H9 (cell line): ENCODE results near the gene REG3G. TPM values are rescaled to one million over a fixed set of nuclear protein-coding genes. Genes with fewer than 3 reads are reported as not detected.
A peak's percentile ranks its signal among the peaks of the same experiment; 100 is the strongest.

Experiments
- DNase-seq: peaks from one replicate; pipeline ENCODE4 v3.0.0-alpha.2; 2017
- H2AFZ ChIP-seq: one replicate; pipeline ENCODE4 v1.6.1; 2013; ENCODE audit warnings: mild to moderate bottlenecking, low read length, control low read depth, moderate library complexity
- H2AK5ac ChIP-seq: 2 replicates; pipeline ENCODE4 v1.6.1; 2013; ENCODE audit warnings: low read length, control low read depth, mixed read lengths; ENCODE audit not compliant: insufficient read length
- H2BK120ac ChIP-seq: one replicate; pipeline ENCODE4 v1.6.1; 2013; ENCODE audit warnings: low read depth, mild to moderate bottlenecking, low read length, control low read depth, inconsistent platforms; ENCODE audit not compliant: poor library complexity, severe bottlenecking
- H2BK12ac ChIP-seq: 2 replicates; pipeline ENCODE4 v1.6.1; 2013; ENCODE audit warnings: low read length, control low read depth, mixed read lengths, low read depth; ENCODE audit not compliant: insufficient read length
- H2BK15ac ChIP-seq: 2 replicates; pipeline ENCODE4 v1.6.1; 2013; ENCODE audit warnings: low read depth, low read length, control low read depth
- H2BK20ac ChIP-seq: one replicate; pipeline ENCODE4 v1.6.1; 2013; ENCODE audit warnings: low read depth, mild to moderate bottlenecking, low read length, control low read depth, inconsistent platforms; ENCODE audit not compliant: poor library complexity, severe bottlenecking
- H2BK5ac ChIP-seq: 2 replicates; pipeline ENCODE4 v1.6.1; 2013; ENCODE audit warnings: low read length, control low read depth, mixed read lengths; ENCODE audit not compliant: insufficient read length
- H3K14ac ChIP-seq: 2 replicates; pipeline ENCODE4 v1.6.1; 2013; ENCODE audit warnings: low read length, control low read depth; ENCODE audit not compliant: insufficient read depth
- H3K18ac ChIP-seq: 2 replicates; pipeline ENCODE4 v1.6.1; 2013; ENCODE audit warnings: low read depth, mild to moderate bottlenecking, mixed read lengths, low read length, control low read depth; ENCODE audit not compliant: insufficient read length
- H3K23ac ChIP-seq: 2 replicates; pipeline ENCODE4 v1.6.1; 2013; ENCODE audit warnings: low read length, control low read depth, mixed read lengths, low read depth; ENCODE audit not compliant: insufficient read length
- H3K23me2 ChIP-seq: 2 replicates; pipeline ENCODE4 v1.6.1; 2013; ENCODE audit warnings: low read depth, mild to moderate bottlenecking, mixed read lengths, low read length, control low read depth; ENCODE audit not compliant: insufficient read length, poor library complexity, severe bottlenecking
- H3K27ac ChIP-seq: 2 replicates; pipeline ENCODE4 v1.5.1; 2013; ENCODE audit warnings: low read length, control low read depth, mixed read lengths, low read depth; ENCODE audit not compliant: insufficient read length
- H3K27me3 ChIP-seq: 2 replicates; pipeline ENCODE4 v1.6.1; 2013; ENCODE audit warnings: low read length, control low read depth, inconsistent platforms; ENCODE audit not compliant: insufficient read depth
- H3K4ac ChIP-seq: 2 replicates; pipeline ENCODE4 v1.6.1; 2013; ENCODE audit warnings: low read depth, mild to moderate bottlenecking, control low read depth, inconsistent platforms, low read length, moderate library complexity
- H3K4me1 ChIP-seq: 2 replicates; pipeline ENCODE4 v1.6.1; 2013; ENCODE audit warnings: low read length, control low read depth, inconsistent platforms; ENCODE audit not compliant: insufficient read depth
- H3K4me2 ChIP-seq: 2 replicates; pipeline ENCODE4 v1.6.1; 2013; ENCODE audit warnings: low read length, control low read depth, mixed read lengths; ENCODE audit not compliant: insufficient read length, insufficient read depth
- H3K56ac ChIP-seq: 2 replicates; pipeline ENCODE4 v1.6.1; 2013; ENCODE audit warnings: low read depth, mild to moderate bottlenecking, mixed read lengths, low read length, control low read depth; ENCODE audit not compliant: insufficient read length
- H3K79me1 ChIP-seq: 2 replicates; pipeline ENCODE4 v1.6.1; 2013; ENCODE audit warnings: low read depth, mild to moderate bottlenecking, moderate library complexity, low read length, control low read depth, inconsistent platforms; ENCODE audit not compliant: insufficient read depth, poor library complexity, severe bottlenecking
- H3K79me2 ChIP-seq: 2 replicates; pipeline ENCODE4 v1.6.1; 2013; ENCODE audit warnings: low read length, control low read depth, inconsistent platforms; ENCODE audit not compliant: insufficient read depth
- H3K9ac ChIP-seq: 2 replicates; pipeline ENCODE4 v1.6.1; 2013; ENCODE audit warnings: low read length, control low read depth, mixed read lengths; ENCODE audit not compliant: insufficient read length; ENCODE audit errors: extremely low read depth
- H3K9me3 ChIP-seq: one replicate; pipeline ENCODE4 v1.6.1; 2013; ENCODE audit warnings: low read depth, low read length, inconsistent platforms; ENCODE audit not compliant: control insufficient read depth
- H3T11ph ChIP-seq: one replicate; pipeline ENCODE4 v1.6.1; 2013; ENCODE audit warnings: mild to moderate bottlenecking, low read length, control low read depth, inconsistent platforms
- H4K20me1 ChIP-seq: one replicate; pipeline ENCODE4 v1.6.1; 2013; ENCODE audit not compliant: control insufficient read depth, insufficient read length, insufficient read depth
- H4K5ac ChIP-seq: 2 replicates; pipeline ENCODE4 v1.6.1; 2013; ENCODE audit warnings: low read depth, mild to moderate bottlenecking, mixed read lengths, low read length, control low read depth; ENCODE audit not compliant: insufficient read length
- H4K8ac ChIP-seq: replicated peaks from 2 replicates; pipeline ENCODE4 v1.6.1; 2013; ENCODE audit warnings: low read length, control low read depth, mixed read lengths, low read depth; ENCODE audit not compliant: insufficient read length
- H4K91ac ChIP-seq: 2 replicates; pipeline ENCODE4 v1.6.1; 2013; ENCODE audit warnings: low read depth, mild to moderate bottlenecking, moderate library complexity, mixed read lengths, low read length, control low read depth; ENCODE audit not compliant: insufficient read length
- H3K27ac Mint-ChIP-seq, 3 experiments: 2 replicates in 2 of 3; 3 replicates in 1 of 3; pipeline ENCODE4 v1.8.0; 2020 to 2021; ENCODE audit warnings: mixed read lengths in 3 of 3, mild to moderate bottlenecking in 1 of 3, moderate library complexity in 1 of 3
- H3K27me3 Mint-ChIP-seq: 2 replicates; pipeline ENCODE4 v1.8.0; 2021; ENCODE audit warnings: low read depth, mild to moderate bottlenecking, moderate library complexity, mixed read lengths
- H3K36me3 Mint-ChIP-seq, 3 experiments: 2 replicates in 2 of 3; 3 replicates in 1 of 3; pipeline ENCODE4 v1.8.0; 2020 to 2021; ENCODE audit warnings: low read depth in 3 of 3, mixed read lengths in 3 of 3; ENCODE audit not compliant: insufficient read depth in 1 of 3
- H3K4me1 Mint-ChIP-seq, 2 experiments: 2 replicates each; pipeline ENCODE4 v1.8.0; 2020; ENCODE audit warnings: mixed read lengths in 2 of 2
- H3K4me3 Mint-ChIP-seq, 2 experiments: 2 replicates in 1 of 2; 3 replicates in 1 of 2; pipeline ENCODE4 v1.8.0; 2020 to 2021; ENCODE audit warnings: mild to moderate bottlenecking in 2 of 2, mixed read lengths in 2 of 2, moderate library complexity in 1 of 2
- H3K9me3 Mint-ChIP-seq, 2 experiments: 2 replicates in 1 of 2; 3 replicates in 1 of 2; pipeline ENCODE4 v1.8.0; 2020; ENCODE audit warnings: mild to moderate bottlenecking in 2 of 2, mixed read lengths in 2 of 2, moderate library complexity in 1 of 2
- WGBS: extraction: QIAGEN DNeasy Blood & Tissue Kit; methylation state at CpG from one replicate; pipeline ENCODE4 v1.1.7; 2013; ENCODE audit warnings: missing lambda C conversion rate, low lambda C conversion rate, mixed read lengths; ENCODE audit not compliant: insufficient read length; ENCODE audit errors: extremely low coverage; 5-methylcytosine and 5-hydroxymethylcytosine counted together
- total RNA-seq: library from RNA; stranded (reverse); gene quantifications from 2 replicates; pipeline ENCODE4 v1.2.1, GENCODE V29; 2021
- TF ChIP-seq, protein P1 (sequence below): fragments of 200-600 bp; sonication (generic); conservative IDR thresholded peaks from 3 replicates; pipeline ENCODE4 v1.8.0; 2021; ENCODE audit warnings: antibody characterized with exemption, mild to moderate bottlenecking

The REG3G gene
- total RNA-seq, 1 experiment from 2014 or later = not detected

DNA sequence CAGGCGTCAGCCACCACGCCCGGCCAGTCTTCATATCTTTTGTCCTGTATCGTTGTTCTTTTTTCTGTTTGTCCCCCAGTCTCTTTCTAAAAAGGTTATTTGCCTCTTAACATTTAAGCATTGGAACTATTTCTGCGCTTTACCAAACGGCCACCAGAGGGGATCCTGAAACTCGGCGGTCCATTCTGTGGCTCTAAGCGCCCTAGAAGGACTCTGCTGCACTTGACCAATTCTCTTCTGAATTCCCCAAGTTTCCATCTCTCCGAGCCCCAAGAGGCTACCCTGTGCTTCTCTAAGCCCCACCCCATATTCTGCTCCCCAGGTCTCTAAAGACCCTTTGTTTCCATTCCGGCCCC lies 33.1 kb upstream of the REG3G start:
- no peak overlapping the region for H3K4ac ChIP-seq
- no peaks in the 10 kb centered on the region for H3K79me1 ChIP-seq
- Mint-ChIP-seq H3K4me1 (peaks cover 12 to 14% of the 10 kb centered on the region in 2 experiments), H3K36me3 (no peaks in the 10 kb centered on the region; a peak in 1 of 7 replicates), H3K27ac (0 out of 7 replicates have a peak overlapping the region, but pooled peaks of 1 of the 3 experiments have one; percentile 46), H3K27me3 (peaks cover 51% of the 10 kb centered on the region), H3K4me3 (peak overlapping the region; percentile 73 to 88), H3K9me3 (no peaks in the 10 kb centered on the region)
- peaks cover 18% of the 10 kb centered on the region; the same call in 1 of the 2 replicates for H3K27me3 ChIP-seq
- no peak overlapping the region for H3T11ph ChIP-seq
- H4K8ac ChIP-seq = no peak overlapping the region
- H2AFZ ChIP-seq = no peak overlapping the region
- H4K91ac ChIP-seq = no peak overlapping the region
- H2BK20ac ChIP-seq = no peak overlapping the region
- no peak overlapping the region for H3K18ac ChIP-seq
- H2AK5ac ChIP-seq = no peak overlapping the region
- no peaks in the 10 kb centered on the region for H4K20me1 ChIP-seq
- H3K79me2 ChIP-seq = no peaks in the 10 kb centered on the region
- no peak overlapping the region for H3K27ac ChIP-seq
- H2BK120ac ChIP-seq = no peak overlapping the region
- no peak overlapping the region for H3K56ac ChIP-seq
- peak; percentile 64 for DNase-seq
- no peak overlapping the region for H2BK15ac ChIP-seq
- H3K9ac ChIP-seq = no peak overlapping the region
- no peak overlapping the region for H3K14ac ChIP-seq
- H2BK5ac ChIP-seq = no peak overlapping the region
- peak overlapping the region; percentile 85 for H3K4me2 ChIP-seq
- no peak overlapping the region for H2BK12ac ChIP-seq
- peaks cover 8% of the 10 kb centered on the region for H3K23me2 ChIP-seq
- no peaks in the 10 kb centered on the region for H3K9me3 ChIP-seq
- H3K23ac ChIP-seq = no peak overlapping the region
- H3K4me1 ChIP-seq = no peaks in the 10 kb centered on the region
- no peak overlapping the region for H4K5ac ChIP-seq
- TF ChIP-seq, protein P1, sequence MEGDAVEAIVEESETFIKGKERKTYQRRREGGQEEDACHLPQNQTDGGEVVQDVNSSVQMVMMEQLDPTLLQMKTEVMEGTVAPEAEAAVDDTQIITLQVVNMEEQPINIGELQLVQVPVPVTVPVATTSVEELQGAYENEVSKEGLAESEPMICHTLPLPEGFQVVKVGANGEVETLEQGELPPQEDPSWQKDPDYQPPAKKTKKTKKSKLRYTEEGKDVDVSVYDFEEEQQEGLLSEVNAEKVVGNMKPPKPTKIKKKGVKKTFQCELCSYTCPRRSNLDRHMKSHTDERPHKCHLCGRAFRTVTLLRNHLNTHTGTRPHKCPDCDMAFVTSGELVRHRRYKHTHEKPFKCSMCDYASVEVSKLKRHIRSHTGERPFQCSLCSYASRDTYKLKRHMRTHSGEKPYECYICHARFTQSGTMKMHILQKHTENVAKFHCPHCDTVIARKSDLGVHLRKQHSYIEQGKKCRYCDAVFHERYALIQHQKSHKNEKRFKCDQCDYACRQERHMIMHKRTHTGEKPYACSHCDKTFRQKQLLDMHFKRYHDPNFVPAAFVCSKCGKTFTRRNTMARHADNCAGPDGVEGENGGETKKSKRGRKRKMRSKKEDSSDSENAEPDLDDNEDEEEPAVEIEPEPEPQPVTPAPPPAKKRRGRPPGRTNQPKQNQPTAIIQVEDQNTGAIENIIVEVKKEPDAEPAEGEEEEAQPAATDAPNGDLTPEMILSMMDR = peak; percentile 73
- WGBS = no CpG with 5 or more reads among the region's 11 CpGs
